DOHH2 (cell line): Measurements from ENCODE around the gene ALCAM.

Experiments used
- H3F3A ChIP-seq: fragments of 200-600 bp; sonication (generic), shearing (Covaris generic); 2 replicates; pipeline ENCODE4 v1.6.0; 2016; ENCODE audit warnings: antibody characterized with exemption, mild to moderate bottlenecking; ENCODE audit not compliant: control insufficient read depth, insufficient read depth
- H3K27ac ChIP-seq: fragments of 200-600 bp; sonication (generic); 2 replicates; pipeline ENCODE4 v1.5.1; 2014; ENCODE audit warnings: low read depth, mild to moderate bottlenecking, low read length, moderate library complexity
- H3K27me3 ChIP-seq: fragments of 200-600 bp; sonication (generic); 2 replicates; pipeline ENCODE4 v1.6.1; 2014; ENCODE audit warnings: mild to moderate bottlenecking, low read length, mixed read lengths; ENCODE audit not compliant: control insufficient read depth
- H3K36me3 ChIP-seq: fragments of 200-600 bp; sonication (generic); 2 replicates; pipeline ENCODE4 v1.6.1; 2014; ENCODE audit warnings: mild to moderate bottlenecking, low read length, moderate library complexity, mixed read lengths; ENCODE audit not compliant: control insufficient read depth
- H3K4me1 ChIP-seq: fragments of 200-600 bp; sonication (generic); 2 replicates; pipeline ENCODE4 v1.6.1; 2014; ENCODE audit warnings: mild to moderate bottlenecking, low read length, mixed read lengths; ENCODE audit not compliant: control insufficient read depth
- H3K4me2 ChIP-seq: fragments of 200-600 bp; sonication (generic); 2 replicates; pipeline ENCODE4 v1.6.0; 2014; ENCODE audit warnings: mild to moderate bottlenecking, low read length, moderate library complexity
- H3K4me3 ChIP-seq: fragments of 200-600 bp; sonication (generic); 2 replicates; pipeline ENCODE4 v1.5.1; 2014; ENCODE audit warnings: mild to moderate bottlenecking, low read length, mixed read lengths
- H3K79me2 ChIP-seq: fragments of 200-600 bp; sonication (generic); 2 replicates; pipeline ENCODE4 v1.6.1; 2014; ENCODE audit warnings: mild to moderate bottlenecking, low read length, mixed read lengths; ENCODE audit not compliant: control insufficient read depth
- H3K9me2 ChIP-seq: fragments of 200-600 bp; sonication (generic); replicated peaks from 2 replicates; pipeline ENCODE4 v1.6.1; 2014; ENCODE audit warnings: mild to moderate bottlenecking, low read length, mixed read lengths; ENCODE audit not compliant: control insufficient read depth
- H3K9me3 ChIP-seq: fragments of 200-600 bp; sonication (generic); 2 replicates; pipeline ENCODE4 v1.6.1; 2014; ENCODE audit warnings: antibody characterized with exemption, low read length, mixed read lengths; ENCODE audit not compliant: control insufficient read depth, insufficient read depth
- H4K20me1 ChIP-seq: fragments of 200-600 bp; sonication (generic); 2 replicates; pipeline ENCODE4 v1.6.0; 2014; ENCODE audit warnings: low read depth, mild to moderate bottlenecking, antibody characterized with exemption, low read length, moderate library complexity; ENCODE audit not compliant: control insufficient read depth, insufficient read depth
- CTCF ChIP-seq: fragments of 200-600 bp; sonication (generic); IDR thresholded peaks from one replicate; pipeline ENCODE4 v1.5.1; 2014; ENCODE audit warnings: antibody characterized with exemption, mild to moderate bottlenecking, low read depth, low read length; ENCODE audit not compliant: poor library complexity, severe bottlenecking
- EZH2phosphoT487 ChIP-seq: fragments of 200-600 bp; sonication (generic); IDR thresholded peaks from 2 replicates; pipeline ENCODE4 v1.6.1; 2017; ENCODE audit warnings: borderline replicate concordance, mild to moderate bottlenecking, antibody characterized with exemption, low read length, moderate library complexity, mixed read lengths

ALCAM gene

GRCh38 chr3:105424412-105425152, 57.9 kb downstream of the ALCAM start:
- Histone ChIP-seq H3K9me3 (no peaks in the 10 kb centered on the region), H3F3A (no peaks in the 10 kb centered on the region), H3K27ac (no peak overlapping the region), H3K4me2 (no peak overlapping the region), H3K4me1 (no peaks in the 10 kb centered on the region), H3K4me3 (no peak overlapping the region), H3K9me2 (no peaks in the 10 kb centered on the region), H4K20me1 (no peaks in the 10 kb centered on the region), H3K79me2 (no peaks in the 10 kb centered on the region), H3K36me3 (no peaks in the 10 kb centered on the region), H3K27me3 (no peaks in the 10 kb centered on the region)
- no peak for TF ChIP-seq CTCF
- TF ChIP-seq EZH2phosphoT487, result no peak

- Histone ChIP-seq H3K27me3 (no peaks in the 10 kb centered on the region), H3K27ac (no peak overlapping the region), H3K79me2 (no peaks in the 10 kb centered on the region), H3K9me3 (no peaks in the 10 kb centered on the region), H3K4me3 (no peak overlapping the region), H3F3A (no peaks in the 10 kb centered on the region), H4K20me1 (no peaks in the 10 kb centered on the region), H3K9me2 (no peaks in the 10 kb centered on the region), H3K36me3 (no peaks in the 10 kb centered on the region), H3K4me1 (no peaks in the 10 kb centered on the region), H3K4me2 (no peak overlapping the region)
- no peak for TF ChIP-seq CTCF
- TF ChIP-seq EZH2phosphoT487, result no peak
Observed at GRCh38 chr3:105425153-105425502, 58.4 kb downstream of the ALCAM start.

GRCh38 chr3:105427332-105427731, 60.6 kb downstream of the ALCAM start:
- H3K36me3 ChIP-seq, result no peaks in the 10 kb centered on the region
- no peaks in the 10 kb centered on the region for H3K9me3 ChIP-seq
- H3K9me2 ChIP-seq, result no peaks in the 10 kb centered on the region
- H3K4me2 ChIP-seq, result no peak overlapping the region
- no peak overlapping the region for H3K27ac ChIP-seq
- TF ChIP-seq CTCF (no peak), EZH2phosphoT487 (no peak)
- H3K79me2 ChIP-seq, result no peaks in the 10 kb centered on the region
- H4K20me1 ChIP-seq, result no peaks in the 10 kb centered on the region
- no peaks in the 10 kb centered on the region for H3F3A ChIP-seq
- no peak overlapping the region for H3K4me3 ChIP-seq
- H3K4me1 ChIP-seq, result no peaks in the 10 kb centered on the region
- no peaks in the 10 kb centered on the region for H3K27me3 ChIP-seq
